Activated naive CD4-positive, alpha-beta T cell treated with anti-CD3 and anti-CD28 coated beads, Interleukin-2, amount 50 U/mL, for 72 hours (primary cell): ENCODE measurements around the gene RHOB. TPM values are rescaled to one million over a fixed set of nuclear protein-coding genes. Genes with fewer than 3 reads are reported as not detected.
"Not testable (repeated sequence)": the region's sequence is repeated elsewhere in the genome, so short reads cannot be mapped to it uniquely, and the experiment has no call there.

ENCODE experiments used
- ATAC-seq, 2 donors: fragments of 150-1000 bp; cut with Tn5 transposase; 2 replicates each; pipeline ENCODE4 v1.10.0; 2021; ENCODE audit warnings: mild to moderate bottlenecking in 2 of 2, moderate library complexity in 2 of 2
- DNase-seq, 2 donors: peaks; one replicate each; pipeline ENCODE4 v3.0.0; 2021 to 2022; ENCODE audit warnings: low spot score in 2 of 2
- H3K27ac Mint-ChIP-seq, 2 donors: one replicate each; pipeline ENCODE4 v1.8.0; 2022; ENCODE audit warnings: mild to moderate bottlenecking in 2 of 2, mixed read lengths in 2 of 2
- H3K36me3 Mint-ChIP-seq, 2 donors: one replicate each; pipeline ENCODE4 v1.8.0; 2022; ENCODE audit warnings: mixed read lengths in 2 of 2
- H3K9me3 Mint-ChIP-seq, 2 donors: one replicate each; pipeline ENCODE4 v1.8.0; 2022; ENCODE audit warnings: mixed read lengths in 2 of 2
- total RNA-seq, 2 donors: library from RNA; stranded (reverse); gene quantifications; one replicate each; pipeline ENCODE4 v1.2.3, GENCODE V29; 2022

RHOB gene
- total RNA-seq, 2 donors from 2014 or later: 5.9 to 7.1 TPM

DNA sequence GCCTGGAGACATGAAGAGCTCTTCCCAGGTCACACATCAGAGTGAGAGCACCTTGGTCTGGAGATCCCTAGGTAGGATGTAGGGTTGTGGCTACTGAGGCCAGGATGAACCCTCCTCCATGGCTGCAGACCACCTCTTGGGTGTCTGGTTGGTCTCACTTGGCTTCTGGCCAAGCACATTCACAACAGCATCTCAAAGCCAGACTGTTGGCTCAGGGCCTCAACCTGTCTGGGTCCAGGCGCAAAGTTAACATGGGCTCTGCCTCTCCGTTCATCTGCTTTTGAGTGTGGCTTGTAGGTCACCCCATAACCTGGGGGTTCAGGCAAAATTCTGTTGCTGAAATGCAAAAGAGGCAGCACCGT lies 40.1 kb downstream of the RHOB start:
- DNase-seq: no peak

GRCh38 chr2:20487392-20488174 lies 40.7 kb downstream of the RHOB start:
- DNase-seq (no peak), ATAC-seq (no peak)
- Mint-ChIP-seq H3K27ac (no peak overlapping the region), H3K36me3 (no peaks in the 10 kb centered on the region), H3K9me3 (no peaks in the 10 kb centered on the region)

More for the DNA sequence above, 40.1 kb downstream of the RHOB start:
- H3K9me3 Mint-ChIP-seq: no peaks in the 10 kb centered on the region
- no peak for ATAC-seq
- H3K36me3 Mint-ChIP-seq: no peaks in the 10 kb centered on the region
- H3K27ac Mint-ChIP-seq: no peak overlapping the region

DNA sequence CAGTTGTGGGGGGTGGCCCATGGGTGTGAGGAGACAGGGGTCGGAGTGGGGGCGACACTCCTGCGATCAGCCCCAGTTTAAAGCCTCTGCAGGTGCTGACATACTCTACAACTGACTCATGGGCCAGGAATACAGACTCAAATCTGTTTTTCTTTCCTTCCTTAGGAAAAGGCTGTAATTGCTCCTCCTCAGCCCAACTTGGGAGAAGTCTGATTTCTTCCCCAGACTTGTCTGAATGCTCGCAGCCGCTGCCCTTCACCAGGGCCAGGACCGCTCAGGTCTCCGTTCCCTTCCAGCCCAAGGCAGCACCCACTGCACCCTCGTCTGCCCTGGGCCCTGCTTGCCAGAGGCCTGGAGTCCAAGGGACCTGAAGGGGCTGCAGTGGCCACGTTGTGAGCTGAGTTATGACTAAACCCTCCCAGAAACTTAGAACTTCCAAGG lies 41.3 kb downstream of the RHOB start:
- DNase-seq (no peak), ATAC-seq (no peak)
- no peaks in the 10 kb centered on the region for H3K9me3 Mint-ChIP-seq
- no peak overlapping the region for H3K27ac Mint-ChIP-seq
- H3K36me3 Mint-ChIP-seq: no peaks in the 10 kb centered on the region

DNA sequence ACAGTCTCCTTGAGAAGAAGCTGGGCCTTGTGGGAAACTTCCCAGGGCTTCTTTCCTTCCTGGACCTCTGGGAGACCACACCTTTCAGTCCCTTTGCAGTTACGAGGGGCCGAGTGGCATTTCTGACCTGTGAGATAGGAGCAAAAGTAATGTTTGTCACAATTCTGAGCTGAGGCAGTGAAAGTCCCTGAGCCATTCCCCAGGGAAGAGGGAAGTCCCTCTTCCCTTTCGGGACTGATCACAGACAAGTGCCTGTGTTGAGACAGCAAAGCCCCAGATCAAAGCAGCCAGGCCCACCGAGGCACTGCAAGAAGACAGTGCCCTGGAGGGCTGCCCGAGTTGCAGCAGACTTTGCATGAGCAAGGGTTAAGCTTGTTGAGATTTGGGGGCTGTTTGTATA lies 41.9 kb downstream of the RHOB start:
- no peak for ATAC-seq
- no peak for DNase-seq
- Mint-ChIP-seq H3K27ac (no peak overlapping the region), H3K36me3 (no peaks in the 10 kb centered on the region), H3K9me3 (no peaks in the 10 kb centered on the region)

GRCh38 chr2:20490300-20491181 lies 43.7 kb downstream of the RHOB start:
- no peak for ATAC-seq
- no peaks in the 10 kb centered on the region for H3K36me3 Mint-ChIP-seq
- no peak for DNase-seq
- H3K9me3 Mint-ChIP-seq: no peaks in the 10 kb centered on the region
- H3K27ac Mint-ChIP-seq: no peak overlapping the region

DNA sequence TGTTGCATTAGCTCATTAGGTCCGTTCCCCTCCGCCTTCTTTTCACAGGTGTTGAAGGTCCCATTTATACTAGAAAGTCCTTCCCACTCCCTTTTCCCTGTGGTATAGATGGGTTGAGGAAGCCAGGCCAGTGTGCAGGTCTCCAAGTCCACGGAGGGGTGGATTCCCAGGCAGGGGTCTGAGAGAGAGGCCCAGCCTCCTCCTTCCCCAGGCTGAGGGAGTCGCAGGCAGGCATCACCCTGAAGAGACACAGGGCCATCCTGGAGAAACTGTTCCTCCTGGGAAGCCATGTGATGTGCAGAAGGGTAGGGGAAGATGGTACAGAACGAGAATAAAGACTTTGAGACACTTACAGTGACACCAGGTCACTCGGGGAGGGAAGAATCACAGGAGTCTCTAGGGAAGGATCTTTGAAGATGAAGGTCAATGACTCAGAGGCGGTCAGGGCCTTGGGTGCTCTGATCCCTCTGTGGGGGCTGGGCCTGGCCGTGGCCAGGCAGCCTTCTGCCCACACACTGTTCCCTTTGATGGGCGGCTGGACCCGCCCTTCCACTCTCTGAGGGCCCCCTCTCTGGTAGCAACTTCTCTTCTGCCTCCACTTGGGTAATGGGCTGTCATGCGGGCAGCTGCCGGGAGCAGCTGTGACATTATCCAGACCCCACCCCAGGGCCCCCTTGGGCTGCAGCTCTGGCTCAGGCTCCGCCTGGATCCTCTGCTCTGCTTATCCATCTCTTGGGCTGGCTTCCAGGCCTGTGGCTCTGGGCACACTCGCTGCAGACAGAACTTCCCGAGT lies 45.1 kb downstream of the RHOB start:
- DNase-seq: no peak
- Mint-ChIP-seq H3K27ac (no peak overlapping the region), H3K9me3 (no peaks in the 10 kb centered on the region), H3K36me3 (no peaks in the 10 kb centered on the region)
- ATAC-seq: no peak

DNA sequence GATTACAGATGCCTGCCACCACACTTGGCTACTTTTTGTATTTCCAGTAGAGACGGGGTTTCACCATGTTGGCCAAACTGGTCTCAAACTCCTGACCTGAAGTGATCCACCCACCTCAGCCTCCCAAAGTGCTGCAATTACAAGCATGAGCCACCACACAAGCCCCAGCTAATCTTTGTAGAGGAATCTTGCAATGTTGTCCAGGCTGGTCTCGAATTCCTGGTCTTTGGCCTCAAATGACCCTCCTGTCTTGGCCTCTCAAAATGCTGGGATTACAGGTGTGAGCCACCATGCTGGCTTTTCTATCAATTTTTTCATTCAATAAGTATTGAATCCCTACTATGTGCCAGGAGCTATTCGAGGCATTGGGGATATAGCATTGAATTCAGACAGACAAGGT lies 46.2 kb downstream of the RHOB start:
- ATAC-seq, H3K36me3 Mint-ChIP-seq, DNase-seq, H3K9me3 Mint-ChIP-seq, H3K27ac Mint-ChIP-seq: not testable (repeated sequence)

DNA sequence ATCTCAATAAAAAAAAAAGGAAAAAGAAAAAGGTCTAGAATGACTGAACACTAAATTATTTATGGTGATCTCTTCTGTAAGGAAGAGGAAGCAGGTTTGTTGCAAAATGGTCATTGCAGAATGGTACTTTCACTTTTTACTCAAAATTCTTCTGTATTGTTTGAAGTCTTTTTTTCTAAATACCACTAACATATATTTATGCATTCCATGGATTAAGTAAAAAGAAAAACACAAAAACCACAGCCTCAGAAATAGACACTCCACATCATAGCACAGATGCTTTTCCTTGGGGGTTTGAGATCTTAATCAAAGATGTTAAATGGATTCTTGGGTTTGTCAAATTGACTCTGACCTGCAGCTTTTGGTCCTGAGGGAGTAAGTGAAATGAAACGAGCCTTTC lies 47.4 kb downstream of the RHOB start:
- Mint-ChIP-seq H3K9me3 (no peaks in the 10 kb centered on the region), H3K36me3 (no peaks in the 10 kb centered on the region), H3K27ac (no peak overlapping the region)
- ATAC-seq (no peak), DNase-seq (no peak)

- DNase-seq (no peak), ATAC-seq (no peak)
- Mint-ChIP-seq H3K9me3 (no peaks in the 10 kb centered on the region), H3K27ac (no peak overlapping the region), H3K36me3 (no peaks in the 10 kb centered on the region)
Measured at GRCh38 chr2:20496076-20496872, 49.4 kb downstream of the RHOB start.

GRCh38 chr2:20496942-20497341 lies 50.1 kb downstream of the RHOB start:
- H3K36me3 Mint-ChIP-seq: no peaks in the 10 kb centered on the region

More at GRCh38 chr2:20496942-20497341, 50.1 kb downstream of the RHOB start:
- H3K27ac Mint-ChIP-seq: no peak overlapping the region
- no peaks in the 10 kb centered on the region for H3K9me3 Mint-ChIP-seq
- ATAC-seq: no peak
- DNase-seq: no peak

Other genes starting within 250 kb of the RHOB start
- gene SDC1, start 221.9 kb upstream of the RHOB start, total RNA-seq: under 1 TPM; 0.11 to 0.41 TPM
- 100 to 1,000 TPM in 1 of 2 donors, 10 to 100 TPM in 1; 99.0 to 111 TPM for gene PUM2, start 96.2 kb upstream of the RHOB start, total RNA-seq
- gene HS1BP3, start 204.0 kb downstream of the RHOB start, total RNA-seq: 1 to 10 TPM; 6.1 to 7.9 TPM
- gene GDF7, start 220.1 kb downstream of the RHOB start, total RNA-seq: under 1 TPM in 1 of 2 donors, not detected in 1; 0.07 TPM